Endodermal cell (in vitro differentiated cells): ENCODE measurements around the gene PARS2. TPM values are rescaled to one million over a fixed set of nuclear protein-coding genes. Genes with fewer than 3 reads are reported as not detected.

ENCODE experiments used
- DNase-seq: peaks from one replicate; pipeline ENCODE4 v3.0.0-alpha.2; 2017
- H3K27ac ChIP-seq: 2 replicates; pipeline ENCODE4 v1.5.1; 2013; ENCODE audit warnings: mild to moderate bottlenecking, low read depth, low read length, moderate library complexity
- H3K27me3 ChIP-seq: 2 replicates; pipeline ENCODE4 v1.6.1; 2013; ENCODE audit warnings: mild to moderate bottlenecking, low read length, moderate library complexity; ENCODE audit not compliant: insufficient read depth, control insufficient read depth, poor library complexity, severe bottlenecking
- H3K36me3 ChIP-seq: 2 replicates; pipeline ENCODE4 v1.7.0; 2013; ENCODE audit warnings: mild to moderate bottlenecking, low read length, moderate library complexity; ENCODE audit not compliant: control insufficient read depth, insufficient read depth
- H3K4me1 ChIP-seq: one replicate; pipeline ENCODE4 v1.7.0; 2013; ENCODE audit warnings: low read length; ENCODE audit not compliant: control insufficient read depth, insufficient read depth
- H3K4me3 ChIP-seq: 2 replicates; pipeline ENCODE4 v1.5.1; 2013; ENCODE audit warnings: mild to moderate bottlenecking, low read length, moderate library complexity
- H3K9ac ChIP-seq: 2 replicates; pipeline ENCODE4 v1.6.1; 2013; ENCODE audit warnings: mild to moderate bottlenecking, low read length, moderate library complexity; ENCODE audit not compliant: poor library complexity, severe bottlenecking; ENCODE audit errors: extremely low read depth
- H3K9me3 ChIP-seq: 2 replicates; pipeline ENCODE4 v1.6.1; 2013; ENCODE audit warnings: mild to moderate bottlenecking, low read length, moderate library complexity; ENCODE audit not compliant: control insufficient read depth
- H3K27ac Mint-ChIP-seq: 2 replicates; pipeline ENCODE4 v1.8.0; 2020; ENCODE audit warnings: mixed read lengths
- H3K27me3 Mint-ChIP-seq: 2 replicates; pipeline ENCODE4 v1.8.0; 2021; ENCODE audit warnings: mild to moderate bottlenecking, mixed read lengths; ENCODE audit not compliant: insufficient read depth
- H3K36me3 Mint-ChIP-seq: 2 replicates; pipeline ENCODE4 v1.8.0; 2020; ENCODE audit warnings: low read depth, mixed read lengths
- H3K4me1 Mint-ChIP-seq: 2 replicates; pipeline ENCODE4 v1.8.0; 2020; ENCODE audit warnings: mixed read lengths
- H3K4me3 Mint-ChIP-seq: 2 replicates; pipeline ENCODE4 v1.8.0; 2020; ENCODE audit warnings: mild to moderate bottlenecking, moderate library complexity, mixed read lengths
- H3K9me3 Mint-ChIP-seq: 2 replicates; pipeline ENCODE4 v1.8.0; 2020; ENCODE audit warnings: mild to moderate bottlenecking, mixed read lengths
- WGBS, 2 experiments: methylation state at CpG; one replicate each; pipeline versions ENCODE4 v1.1.5 to v1.1.7; 2013; ENCODE audit warnings: missing lambda C conversion rate in 2 of 2, mixed read lengths in 1 of 2; ENCODE audit not compliant: insufficient coverage in 1 of 2, insufficient read length in 1 of 2; 5-methylcytosine and 5-hydroxymethylcytosine counted together
- total RNA-seq, 2 donors: library from RNA; stranded (reverse); fragmentation: NEBNext Ultra II Directional in 1 of 2; extraction: Animal tissue kit (Norgen Biotek cat#: 25700) in 1 of 2; gene quantifications; 2 replicates in 1 of 2; 3 replicates in 1 of 2; pipeline ENCODE4 v1.2.1, GENCODE V29; 2021
- TF ChIP-seq, protein P1 (sequence below): fragments of 200-600 bp; sonication (generic); conservative IDR thresholded peaks from 2 replicates; pipeline ENCODE4 v1.5.0; 2021; ENCODE audit warnings: antibody characterized with exemption, mild to moderate bottlenecking

Gene PARS2
- total RNA-seq, 2 donors from 2014 or later: 8.9 to 9.1 TPM

DNA sequence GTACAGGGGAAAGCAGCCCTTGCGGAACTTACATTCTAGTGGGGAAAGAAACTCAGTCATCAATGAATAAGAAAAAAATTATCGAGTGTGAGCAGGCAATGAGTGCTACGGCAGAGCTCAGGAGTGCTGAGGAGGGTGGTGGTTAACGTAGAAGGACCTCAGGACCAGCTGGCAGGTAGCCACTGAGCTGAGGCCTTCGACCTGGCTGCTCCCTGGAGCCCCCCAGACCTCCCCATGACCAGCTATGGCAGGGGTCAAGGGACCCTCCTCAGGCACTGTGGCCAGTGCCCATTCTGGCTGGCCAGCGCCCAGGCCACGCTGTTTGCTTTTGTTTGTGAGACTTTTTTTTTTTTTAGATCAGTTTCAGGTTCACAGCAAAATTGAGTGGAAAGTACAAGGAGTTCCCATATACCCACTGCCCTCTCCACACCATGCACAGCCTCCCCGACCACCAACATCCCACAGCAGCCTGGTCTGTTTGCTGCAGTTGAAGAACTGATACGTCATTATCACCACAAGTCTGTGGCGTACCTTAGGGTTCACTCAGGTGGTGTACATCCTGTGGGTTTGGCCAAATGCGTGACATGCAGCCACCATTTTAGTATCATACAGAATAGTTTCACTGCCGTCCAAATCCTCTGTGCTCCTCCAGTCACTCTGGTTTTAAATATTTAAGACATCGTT, 48.6 kb upstream of the PARS2 start:
- Histone ChIP-seq H3K36me3 (no peaks in the 10 kb centered on the region), H3K4me1 (no peaks in the 10 kb centered on the region), H3K27me3 (no peaks in the 10 kb centered on the region), H3K9ac (no peak overlapping the region), H3K27ac (no peak overlapping the region), H3K9me3 (no peaks in the 10 kb centered on the region), H3K4me3 (no peak overlapping the region)
- no peak overlapping the region for H3K27ac Mint-ChIP-seq
- H3K4me1 Mint-ChIP-seq: peaks cover 10% of the 10 kb centered on the region
- DNase-seq: peak; percentile 43
- 85 to 91% methylated on average over 8 to 13 of the region's 13 CpGs for whole genome bisulfite sequencing, 2 experiments
- no peak overlapping the region for H3K4me3 Mint-ChIP-seq
- no peaks in the 10 kb centered on the region for H3K36me3 Mint-ChIP-seq
- H3K9me3 Mint-ChIP-seq: no peaks in the 10 kb centered on the region
- peaks cover 4% of the 10 kb centered on the region for H3K27me3 Mint-ChIP-seq
- TF ChIP-seq, protein P1, sequence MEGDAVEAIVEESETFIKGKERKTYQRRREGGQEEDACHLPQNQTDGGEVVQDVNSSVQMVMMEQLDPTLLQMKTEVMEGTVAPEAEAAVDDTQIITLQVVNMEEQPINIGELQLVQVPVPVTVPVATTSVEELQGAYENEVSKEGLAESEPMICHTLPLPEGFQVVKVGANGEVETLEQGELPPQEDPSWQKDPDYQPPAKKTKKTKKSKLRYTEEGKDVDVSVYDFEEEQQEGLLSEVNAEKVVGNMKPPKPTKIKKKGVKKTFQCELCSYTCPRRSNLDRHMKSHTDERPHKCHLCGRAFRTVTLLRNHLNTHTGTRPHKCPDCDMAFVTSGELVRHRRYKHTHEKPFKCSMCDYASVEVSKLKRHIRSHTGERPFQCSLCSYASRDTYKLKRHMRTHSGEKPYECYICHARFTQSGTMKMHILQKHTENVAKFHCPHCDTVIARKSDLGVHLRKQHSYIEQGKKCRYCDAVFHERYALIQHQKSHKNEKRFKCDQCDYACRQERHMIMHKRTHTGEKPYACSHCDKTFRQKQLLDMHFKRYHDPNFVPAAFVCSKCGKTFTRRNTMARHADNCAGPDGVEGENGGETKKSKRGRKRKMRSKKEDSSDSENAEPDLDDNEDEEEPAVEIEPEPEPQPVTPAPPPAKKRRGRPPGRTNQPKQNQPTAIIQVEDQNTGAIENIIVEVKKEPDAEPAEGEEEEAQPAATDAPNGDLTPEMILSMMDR: no peak

DNA sequence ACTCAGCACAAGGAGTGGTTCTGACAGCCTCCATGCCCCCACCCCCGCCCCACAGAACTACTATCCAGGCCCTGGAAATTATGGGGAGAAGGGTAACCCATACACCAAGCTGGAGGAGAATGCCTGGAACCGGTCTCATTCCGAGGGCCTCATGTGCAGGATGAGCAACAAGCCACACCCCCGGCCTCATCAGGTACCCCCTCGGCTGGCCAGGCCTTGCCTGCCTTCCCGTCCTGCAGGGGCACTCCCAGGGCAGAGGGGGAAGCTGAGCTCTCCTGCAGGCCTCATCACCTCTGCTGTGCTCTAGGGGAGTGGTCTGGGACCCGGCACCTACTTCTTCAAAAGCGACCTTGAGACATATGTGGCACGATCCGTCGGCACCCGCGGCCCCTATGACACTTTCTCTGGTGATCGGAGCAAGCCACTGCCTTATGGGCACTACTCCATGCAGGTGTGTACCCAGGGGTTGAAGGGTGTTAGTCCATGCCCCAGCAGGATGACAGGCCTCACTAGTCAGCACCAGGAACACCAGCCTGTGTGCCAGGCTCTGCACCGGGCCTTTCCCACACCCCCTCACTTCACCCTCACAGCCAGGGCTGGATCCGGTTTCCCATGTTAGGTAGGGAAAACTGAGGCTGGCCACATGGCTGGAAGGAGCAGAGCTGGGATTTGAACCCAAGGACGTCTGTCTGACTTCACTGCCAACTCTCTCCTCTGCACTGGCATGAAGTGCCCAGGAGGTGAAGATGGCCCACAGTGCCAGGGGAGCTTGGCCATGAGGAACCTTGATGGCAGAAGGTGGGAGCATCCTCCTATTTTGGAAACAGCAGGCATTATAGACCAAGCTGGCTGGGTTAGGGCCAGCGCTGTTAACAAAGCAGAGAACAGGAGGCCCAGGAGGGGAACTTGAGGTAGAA, 47.7 kb upstream of the PARS2 start:
- WGBS, 2 experiments: 88 to 89% methylated on average over 15 to 17 of the region's 18 CpGs
- TF ChIP-seq, protein P1: no peak
- H3K4me3 ChIP-seq: no peak overlapping the region

DNA sequence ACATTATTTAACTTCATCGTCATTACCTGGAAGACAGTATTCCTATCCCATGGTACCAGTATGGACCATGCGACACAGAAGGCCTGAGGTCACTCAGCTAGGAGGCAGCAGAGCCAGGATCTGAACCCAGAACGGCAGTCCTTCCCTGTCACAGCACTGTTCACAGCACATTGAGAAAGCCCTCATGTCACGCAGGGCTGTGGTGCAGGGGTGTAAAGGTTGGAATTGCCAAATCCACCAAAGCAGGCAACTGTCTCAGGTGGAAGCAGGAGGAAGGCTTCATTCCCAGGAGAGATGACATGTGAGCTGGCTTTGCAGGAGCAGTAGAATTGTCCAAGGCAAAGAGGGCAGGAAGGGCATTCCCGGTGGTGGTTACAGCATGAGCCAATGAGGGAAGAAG, 46.7 kb upstream of the PARS2 start:
- no peaks in the 10 kb centered on the region for H3K36me3 ChIP-seq
- H3K9me3 Mint-ChIP-seq: no peaks in the 10 kb centered on the region
- H3K4me1 Mint-ChIP-seq: peaks cover 10% of the 10 kb centered on the region
- H3K9ac ChIP-seq: no peak overlapping the region
- no peaks in the 10 kb centered on the region for H3K27me3 ChIP-seq
- WGBS, 2 experiments: 93 to 95% methylated on average over 4 to 5 of the region's 5 CpGs
- H3K36me3 Mint-ChIP-seq: no peaks in the 10 kb centered on the region
- H3K4me3 Mint-ChIP-seq: no peak overlapping the region
- H3K4me1 ChIP-seq: no peaks in the 10 kb centered on the region
- TF ChIP-seq, protein P1: no peak
- peaks cover 4% of the 10 kb centered on the region for H3K27me3 Mint-ChIP-seq
- H3K27ac Mint-ChIP-seq: no peak overlapping the region
- no peak overlapping the region for H3K4me3 ChIP-seq
- H3K9me3 ChIP-seq: no peaks in the 10 kb centered on the region
- no peak overlapping the region for H3K27ac ChIP-seq
- DNase-seq: no peak

More for the DNA sequence above, 47.7 kb upstream of the PARS2 start:
- H3K9me3 ChIP-seq: no peaks in the 10 kb centered on the region
- DNase-seq: peak; percentile 44
- no peaks in the 10 kb centered on the region for H3K9me3 Mint-ChIP-seq
- no peak overlapping the region for H3K9ac ChIP-seq
- no peak overlapping the region for H3K4me3 Mint-ChIP-seq
- H3K27me3 Mint-ChIP-seq: peaks cover 4% of the 10 kb centered on the region
- H3K36me3 ChIP-seq: no peaks in the 10 kb centered on the region
- no peak overlapping the region for H3K27ac ChIP-seq
- H3K36me3 Mint-ChIP-seq: no peaks in the 10 kb centered on the region
- peaks cover 10% of the 10 kb centered on the region for H3K4me1 Mint-ChIP-seq
- H3K27ac Mint-ChIP-seq: no peak overlapping the region
- no peaks in the 10 kb centered on the region for H3K4me1 ChIP-seq
- H3K27me3 ChIP-seq: no peaks in the 10 kb centered on the region
